Stomach (tissue), 9 donors: ENCODE results near the gene FNDC1. TPM values are rescaled to one million over a fixed set of nuclear protein-coding genes. Genes with fewer than 3 reads are reported as not detected.

Experiments used
- DNase-seq, 2 donors: peaks; one replicate each; pipeline versions ENCODE4 v3.0.0 to v3.0.0-alpha.2; 2013 to 2019
- H3K27ac ChIP-seq, 5 donors: fragments of 200-600 bp in 4 of 5; sonication (generic) in 4 of 5; one replicate each; pipeline ENCODE4 v1.5.1; 2013 to 2019; ENCODE audit warnings: mild to moderate bottlenecking in 1 of 5, moderate library complexity in 1 of 5
- H3K27me3 ChIP-seq, 3 donors: fragments of 200-600 bp; sonication (generic); one replicate each; pipeline ENCODE4 v1.5.1; 2017 to 2019; ENCODE audit warnings: mixed run types in 1 of 3
- H3K36me3 ChIP-seq, 4 donors: fragments of 200-600 bp; sonication (generic); 1 replicate in 3 of 4; 2 replicates in 1 of 4; pipeline ENCODE4 v1.5.1; 2016 to 2019
- H3K4me1 ChIP-seq, 4 donors: fragments of 200-600 bp; sonication (generic); one replicate each; pipeline ENCODE4 v1.5.1; 2016 to 2019
- H3K4me3 ChIP-seq, 4 donors: fragments of 200-600 bp; sonication (generic) in 3 of 4; one replicate each; pipeline ENCODE4 v1.5.1; 2016 to 2019; ENCODE audit warnings: mild to moderate bottlenecking in 1 of 4
- H3K9me3 ChIP-seq, 4 donors: fragments of 200-600 bp; sonication (generic); one replicate each; pipeline ENCODE4 v1.5.1; 2016 to 2019
- EP300 ChIP-seq: sonication (generic); formaldehyde crosslinking; IDR thresholded peaks from one replicate; pipeline ENCODE4 v1.6.1; 2017; ENCODE audit warnings: antibody characterized with exemption
- POLR2A ChIP-seq, 4 donors: fragments of 450-650 bp; IDR thresholded peaks; one replicate each; pipeline ENCODE4 v1.6.1; 2016; ENCODE audit warnings: antibody characterized with exemption in 4 of 4, control low read depth in 2 of 4, mild to moderate bottlenecking in 1 of 4, moderate library complexity in 1 of 4
- POLR2AphosphoS5 ChIP-seq, 3 donors: sonication (generic); formaldehyde crosslinking; IDR thresholded peaks; one replicate each; pipeline ENCODE4 v1.6.1; 2016; ENCODE audit warnings: antibody characterized with exemption in 3 of 3
- WGBS, 5 donors: extraction: QIAGEN DNeasy Blood & Tissue Kit in 3 of 5; methylation state at CpG; one replicate each; pipeline versions ENCODE4 v1.1.5 to v1.1.7; 2013 to 2018; 5-methylcytosine and 5-hydroxymethylcytosine counted together
- intact Hi-C: fragments of 100-400 bp; cut with DNase I; formaldehyde crosslinking; loops from one replicate; pipeline ENCODE4 v1.15.1; 2023; ENCODE audit warnings: low total_unique reads
- polyA plus RNA-seq, 3 donors: library from polyadenylated mRNA; stranded (reverse); fragments of 200-250 nt; gene quantifications; one replicate each; pipeline ENCODE4 v1.2.3, GENCODE V29; 2013
- total RNA-seq, 5 donors: library from RNA; depleted of rRNA; stranded (reverse); fragments of >200 nt; gene quantifications; one replicate each; pipeline versions ENCODE4 v1.1.0 to v1.2.3, GENCODE V29; 2014 to 2016
- TF ChIP-seq, protein P1 (sequence below), 7 experiments: fragments of 450-650 bp in 4 of 7; fragments of 200-600 bp in 3 of 7; sonication (generic) in 3 of 7; IDR thresholded peaks; one replicate each; pipeline ENCODE4 v1.5.1; 2016 to 2019; ENCODE audit warnings: antibody characterized with exemption in 7 of 7, control low read depth in 2 of 7, mild to moderate bottlenecking in 1 of 7
- donor health status: healthy with polysubstance abuse.
- donor health status: Bipolar disorder and iron deficiency.
- donor health status: healthy.

Gene FNDC1
- total and polyA plus RNA-seq, 8 donors, result 0.06 to 11.0 (median 0.43) TPM; not detected in 3

DNA sequence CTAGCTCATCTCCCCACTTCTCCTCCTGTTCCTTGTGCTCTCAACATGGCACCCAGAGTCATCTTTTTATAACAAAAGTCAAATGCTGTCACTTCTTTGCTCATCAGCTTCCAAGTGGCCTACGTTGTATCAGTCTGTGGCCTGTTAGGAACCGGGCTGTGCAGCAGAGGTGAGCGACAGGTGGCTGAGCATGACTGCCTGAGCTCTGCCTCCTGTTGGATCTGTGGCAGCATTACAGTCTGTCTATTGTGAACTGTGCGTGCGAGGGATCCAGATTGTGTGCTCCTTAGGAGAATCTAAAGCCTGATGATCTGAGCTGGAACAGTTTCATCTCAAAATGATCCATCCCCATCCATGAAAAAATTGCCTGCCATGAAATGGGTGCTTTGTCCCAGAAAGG lies 129.6 kb downstream of the FNDC1 start:
- Histone ChIP-seq H3K27ac (no peak overlapping the region), H3K27me3 (no peaks in the 10 kb centered on the region), H3K9me3 (no peaks in the 10 kb centered on the region), H3K36me3 (no peaks in the 10 kb centered on the region), H3K4me1 (no peaks in the 10 kb centered on the region), H3K4me3 (no peak overlapping the region)
- WGBS, 5 donors, result 95 to 98% (median 98%) methylated on average over 5 of the region's 5 CpGs
- TF ChIP-seq EP300 (no peak), POLR2A (IDR thresholded peaks at IDR 0.05) (no peak), POLR2AphosphoS5 (IDR thresholded peaks at IDR 0.05) (no peak)
- TF ChIP-seq, protein P1, sequence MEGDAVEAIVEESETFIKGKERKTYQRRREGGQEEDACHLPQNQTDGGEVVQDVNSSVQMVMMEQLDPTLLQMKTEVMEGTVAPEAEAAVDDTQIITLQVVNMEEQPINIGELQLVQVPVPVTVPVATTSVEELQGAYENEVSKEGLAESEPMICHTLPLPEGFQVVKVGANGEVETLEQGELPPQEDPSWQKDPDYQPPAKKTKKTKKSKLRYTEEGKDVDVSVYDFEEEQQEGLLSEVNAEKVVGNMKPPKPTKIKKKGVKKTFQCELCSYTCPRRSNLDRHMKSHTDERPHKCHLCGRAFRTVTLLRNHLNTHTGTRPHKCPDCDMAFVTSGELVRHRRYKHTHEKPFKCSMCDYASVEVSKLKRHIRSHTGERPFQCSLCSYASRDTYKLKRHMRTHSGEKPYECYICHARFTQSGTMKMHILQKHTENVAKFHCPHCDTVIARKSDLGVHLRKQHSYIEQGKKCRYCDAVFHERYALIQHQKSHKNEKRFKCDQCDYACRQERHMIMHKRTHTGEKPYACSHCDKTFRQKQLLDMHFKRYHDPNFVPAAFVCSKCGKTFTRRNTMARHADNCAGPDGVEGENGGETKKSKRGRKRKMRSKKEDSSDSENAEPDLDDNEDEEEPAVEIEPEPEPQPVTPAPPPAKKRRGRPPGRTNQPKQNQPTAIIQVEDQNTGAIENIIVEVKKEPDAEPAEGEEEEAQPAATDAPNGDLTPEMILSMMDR (IDR thresholded peaks at IDR 0.05), result no peak
- intact Hi-C loops, result no loop called here
- no peak for DNase-seq

DNA sequence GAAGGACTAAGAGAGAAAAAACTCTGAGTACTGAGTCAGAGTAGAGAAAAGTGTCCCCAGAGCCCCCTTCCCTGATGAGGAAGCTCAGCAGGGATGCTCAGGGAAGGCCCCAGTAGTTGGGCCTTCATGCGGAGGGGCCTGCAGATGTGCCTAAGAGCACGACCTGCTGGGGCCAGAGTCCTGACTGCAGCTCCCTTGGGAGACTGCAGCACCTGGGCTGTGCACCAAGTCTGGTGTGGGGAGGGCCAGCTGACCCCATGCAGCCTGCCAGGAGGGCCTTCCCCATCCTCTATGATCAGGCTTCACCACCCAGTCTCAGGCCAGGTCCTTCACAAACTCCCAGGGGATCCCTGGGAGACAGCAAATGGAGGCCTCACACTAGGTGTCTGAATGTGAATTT lies 130.4 kb downstream of the FNDC1 start:
- TF ChIP-seq POLR2A (IDR thresholded peaks at IDR 0.05), result no peak
- TF ChIP-seq POLR2AphosphoS5 (IDR thresholded peaks at IDR 0.05), result no peak
- TF ChIP-seq EP300, result no peak
- TF ChIP-seq, protein P1 (IDR thresholded peaks at IDR 0.05), result no peak
- intact Hi-C loops, result no loop called here

DNA sequence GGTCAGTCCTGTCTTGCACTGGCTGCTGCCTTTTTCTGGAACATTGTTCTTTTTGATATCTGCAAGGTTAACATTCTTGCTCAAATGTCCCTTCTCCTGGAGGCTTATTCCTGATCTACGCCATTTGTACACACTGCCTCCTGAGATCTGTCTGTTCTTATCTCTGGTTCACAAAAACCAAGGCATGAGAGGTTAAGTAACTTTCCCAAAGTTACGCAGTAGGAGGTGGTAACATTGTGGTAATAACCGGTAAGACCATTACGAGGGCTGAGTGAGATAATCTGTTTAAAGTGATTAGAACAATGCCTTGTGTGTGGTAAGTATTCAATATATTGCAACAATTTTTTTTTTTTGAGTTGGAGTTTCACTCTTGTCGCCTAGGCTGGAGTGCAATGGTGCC lies 132.1 kb downstream of the FNDC1 start:
- WGBS, 5 donors, result 37 to 55% (median 49%) methylated on average over 5 of the region's 5 CpGs
- no peak for DNase-seq

More for the DNA sequence above, 130.4 kb downstream of the FNDC1 start:
- WGBS, 5 donors, result 72 to 87% (median 85%) methylated on average over 2 of the region's 2 CpGs
- Histone ChIP-seq H3K9me3 (no peaks in the 10 kb centered on the region), H3K27me3 (no peaks in the 10 kb centered on the region), H3K36me3 (no peaks in the 10 kb centered on the region), H3K27ac (no peak overlapping the region), H3K4me3 (no peak overlapping the region), H3K4me1 (no peaks in the 10 kb centered on the region)
- no peak for DNase-seq

DNA sequence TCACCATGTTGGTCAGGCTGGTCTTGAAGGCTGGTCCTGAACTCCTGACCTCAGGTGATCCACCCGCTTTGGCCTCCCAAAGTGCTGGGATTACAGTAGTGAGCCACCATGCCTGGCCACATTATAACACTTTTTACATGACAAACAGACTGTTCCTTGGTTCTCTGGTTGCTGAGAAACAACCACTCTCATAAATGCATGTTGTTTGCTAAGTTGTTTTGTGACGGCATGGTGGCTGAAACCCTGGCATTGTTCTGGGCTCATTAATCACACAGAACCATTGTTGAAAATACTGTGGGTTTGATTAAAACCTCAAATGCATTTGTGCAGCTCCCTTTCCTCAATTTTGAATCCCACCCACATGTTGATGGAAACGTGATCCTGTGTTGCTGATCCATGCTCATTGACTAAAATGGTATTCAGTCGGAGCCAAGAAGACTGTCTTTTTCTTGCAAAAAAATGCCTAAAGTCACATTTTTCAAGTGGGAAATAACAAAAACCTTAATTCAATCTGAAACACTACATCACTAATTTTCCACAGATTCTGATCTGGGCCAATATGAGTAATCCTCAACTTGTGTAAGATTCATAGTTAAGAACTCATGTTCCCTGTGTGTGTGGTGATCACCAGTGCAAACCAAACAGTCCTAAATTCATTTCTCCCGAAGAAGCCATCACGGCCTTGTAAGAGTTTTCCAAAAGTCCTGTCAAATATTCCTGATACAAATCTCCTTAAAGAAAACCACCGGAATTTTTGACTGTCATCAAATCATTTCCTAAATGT lies 132.8 kb downstream of the FNDC1 start:
- Histone ChIP-seq H3K27me3 (no peaks in the 10 kb centered on the region), H3K27ac (no peak overlapping the region), H3K4me1 (no peaks in the 10 kb centered on the region), H3K36me3 (no peaks in the 10 kb centered on the region), H3K9me3 (no peaks in the 10 kb centered on the region), H3K4me3 (no peak overlapping the region)
- no peak for DNase-seq
- WGBS, 5 donors, result 82 to 91% (median 89%) methylated on average over 7 of the region's 7 CpGs
- TF ChIP-seq POLR2AphosphoS5 (IDR thresholded peaks at IDR 0.05) (no peak), EP300 (no peak)
- intact Hi-C loops, result no loop called here

More for the DNA sequence above, 132.1 kb downstream of the FNDC1 start:
- H3K27me3 ChIP-seq, result no peaks in the 10 kb centered on the region
- H3K4me3 ChIP-seq, result no peak overlapping the region
- no peak for TF ChIP-seq POLR2A (IDR thresholded peaks at IDR 0.05)
- no peak for TF ChIP-seq EP300
- TF ChIP-seq, protein P1 (IDR thresholded peaks at IDR 0.05), result no peak
- no peak for TF ChIP-seq POLR2AphosphoS5 (IDR thresholded peaks at IDR 0.05)
- H3K36me3 ChIP-seq, result no peaks in the 10 kb centered on the region
- intact Hi-C loops, result no loop called here
- H3K27ac ChIP-seq, result no peak overlapping the region
- no peaks in the 10 kb centered on the region for H3K4me1 ChIP-seq
- no peaks in the 10 kb centered on the region for H3K9me3 ChIP-seq

DNA sequence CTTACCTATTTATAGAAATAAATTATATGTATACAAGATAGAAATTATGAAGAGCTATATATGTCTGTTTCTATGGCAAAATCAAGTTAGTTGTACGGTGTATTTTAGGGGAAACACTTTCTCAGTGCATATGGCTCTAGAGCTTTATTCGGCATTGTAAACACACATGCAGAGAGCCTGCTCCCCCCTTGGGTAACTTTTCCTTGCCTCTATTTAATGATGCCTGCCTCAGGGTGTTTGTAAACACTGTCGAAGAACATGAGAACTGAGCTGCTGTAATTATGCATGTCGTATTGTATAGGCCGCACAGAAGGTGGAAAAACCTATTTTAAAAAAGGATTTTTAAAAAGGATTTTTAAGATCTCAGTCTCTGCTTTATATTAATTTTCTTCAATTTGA lies 133.4 kb downstream of the FNDC1 start:
- intact Hi-C loops, result no loop called here
- 69 to 76% (median 72%) methylated on average over 5 of the region's 5 CpGs for WGBS, 5 donors
- TF ChIP-seq POLR2A (IDR thresholded peaks at IDR 0.05), result no peak
- TF ChIP-seq, protein P1 (IDR thresholded peaks at IDR 0.05), result no peak
- TF ChIP-seq POLR2AphosphoS5 (IDR thresholded peaks at IDR 0.05), result no peak
- TF ChIP-seq EP300, result no peak
- H3K9me3 ChIP-seq, result no peaks in the 10 kb centered on the region
- DNase-seq, result no peak
- no peak overlapping the region for H3K27ac ChIP-seq
- H3K36me3 ChIP-seq, result no peaks in the 10 kb centered on the region
- H3K4me1 ChIP-seq, result no peaks in the 10 kb centered on the region
- H3K4me3 ChIP-seq, result no peak overlapping the region
- H3K27me3 ChIP-seq, result no peaks in the 10 kb centered on the region
